COR-L47 (cell line): ENCODE measurements around the gene ZNF503.

Source experiments
- DNase-seq: peaks from one replicate; lab custom pipeline; 2025; lab: John Stamatoyannopoulos, UW

Gene ZNF503

DNA sequence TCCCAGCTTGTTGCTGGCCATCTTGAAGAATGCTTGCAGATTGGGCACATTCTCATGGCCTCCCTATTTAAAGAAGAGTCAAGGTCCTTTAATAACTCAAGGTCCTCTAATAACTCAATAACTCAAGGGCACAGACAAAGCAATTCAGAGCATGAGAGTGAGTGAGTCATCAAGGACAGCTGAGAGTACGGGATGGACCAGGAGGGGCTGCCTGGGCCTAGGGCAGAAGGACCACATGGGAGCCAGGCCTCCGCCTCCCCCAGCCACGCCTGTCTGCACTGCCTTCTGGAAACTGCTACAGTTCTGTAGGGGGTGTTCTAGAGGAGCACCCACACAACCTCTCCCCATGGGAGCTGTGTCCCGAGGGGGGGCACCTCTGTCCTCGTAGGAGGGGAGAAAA, 48.9 kb downstream of the ZNF503 start:
- no peak for DNase-seq

DNA sequence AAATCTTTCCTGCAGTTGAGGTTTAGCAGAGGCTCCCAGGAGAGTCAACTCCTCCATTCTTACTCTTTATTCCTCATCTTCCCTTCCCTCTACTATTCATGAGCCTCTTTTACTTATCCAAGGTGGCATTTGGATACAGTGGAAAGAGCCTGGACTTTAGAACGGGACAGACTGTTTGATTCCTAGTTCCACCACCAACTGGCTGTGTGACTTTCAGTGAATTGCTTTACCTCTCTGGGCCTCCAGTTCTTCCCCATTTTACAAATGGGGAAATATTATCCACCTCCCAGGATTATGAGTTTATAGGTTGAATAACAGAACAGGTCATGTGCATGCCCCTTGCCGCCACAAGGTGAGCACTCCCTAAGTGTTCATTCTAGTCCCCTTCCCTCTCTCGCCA, 49.9 kb downstream of the ZNF503 start:
- no peak for DNase-seq

DNA sequence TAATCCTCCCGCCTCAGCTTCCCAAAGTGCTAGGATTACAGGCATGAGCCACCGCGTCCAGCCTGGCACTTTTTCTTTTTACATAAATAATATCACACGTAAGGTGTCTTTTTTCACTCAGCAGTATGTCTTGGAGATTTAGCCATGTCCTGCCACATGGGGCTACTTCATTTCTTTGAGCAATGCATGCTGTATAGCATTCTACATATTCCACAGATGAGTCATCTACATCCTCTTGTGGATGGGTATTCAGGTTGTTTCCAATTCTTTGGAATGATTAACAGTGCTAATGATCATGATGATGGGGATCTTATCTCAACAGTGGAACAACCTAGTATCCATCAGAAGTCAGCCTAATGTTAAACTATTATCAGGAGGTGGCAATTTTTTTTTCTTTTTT, 50.8 kb downstream of the ZNF503 start:
- no peak for DNase-seq
